ENCODE results near the gene FAM228A. TPM values are rescaled to one million over a fixed set of nuclear protein-coding genes. Genes with fewer than 3 reads are reported as not detected.

FAM228A gene
- total and polyA plus RNA-seq, 2 experiments from 2014 or later = 0.11 to 0.35 TPM

DNA sequence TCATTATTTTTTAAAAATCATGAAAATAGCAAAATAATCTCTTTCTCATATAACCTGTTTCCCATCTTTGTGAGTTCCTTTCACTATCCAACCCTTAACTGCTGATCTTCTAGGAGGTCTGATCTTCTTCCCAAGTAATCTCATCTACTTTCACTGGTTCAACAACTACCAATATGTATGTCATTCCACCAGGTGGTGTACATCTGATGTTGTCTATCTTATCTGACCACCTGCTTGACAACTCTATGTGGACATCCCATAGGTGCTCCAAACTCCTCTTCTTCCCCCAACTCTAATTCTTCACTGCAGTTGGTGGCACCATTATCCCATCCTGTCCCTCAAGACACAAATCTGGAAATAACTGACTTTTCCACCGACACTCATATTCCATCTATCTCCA, 62.5 kb downstream of the FAM228A start:
- DNase-seq (ENCODE audit: low spot score) (no peak), ATAC-seq (no peak)
- Histone ChIP-seq H2AFZ (no peak overlapping the region), H3K4me1 (ENCODE audit: insufficient read depth) (peaks cover 5% of the 10 kb centered on the region; the same call in 1 of the 2 replicates), H3K27ac (ENCODE audit: low read depth) (no peak overlapping the region), H3K27me3 (ENCODE audit: insufficient read depth) (no peaks in the 10 kb centered on the region), H3K4me2 (no peak overlapping the region), H4K20me1 (replicated peaks; ENCODE audit: insufficient read depth) (no peaks in the 10 kb centered on the region), H3F3A (replicated peaks; ENCODE audit: low read depth) (no peaks in the 10 kb centered on the region), H3K4me3 (no peak overlapping the region), H3K36me3 (ENCODE audit: insufficient read depth) (no peaks in the 10 kb centered on the region), H3K79me2 (replicated peaks; ENCODE audit: insufficient read depth) (no peaks in the 10 kb centered on the region), H3K9me2 (ENCODE audit: insufficient read depth) (no peaks in the 10 kb centered on the region)
- no peaks in the 10 kb centered on the region for H3K36me3 Mint-ChIP-seq (ENCODE audit: low read depth)
- H3K27ac Mint-ChIP-seq = no peak overlapping the region
- H3K9me3 Mint-ChIP-seq = no peaks in the 10 kb centered on the region
- no peak overlapping the region for H3K4me3 Mint-ChIP-seq
- peaks cover 3% of the 10 kb centered on the region; the same call in 2 of the 3 replicates for H3K4me1 Mint-ChIP-seq
- H3K27me3 Mint-ChIP-seq (ENCODE audit: insufficient read depth, low read depth, poor library complexity) = no peaks in the 10 kb centered on the region
- TF ChIP-seq, protein P1, sequence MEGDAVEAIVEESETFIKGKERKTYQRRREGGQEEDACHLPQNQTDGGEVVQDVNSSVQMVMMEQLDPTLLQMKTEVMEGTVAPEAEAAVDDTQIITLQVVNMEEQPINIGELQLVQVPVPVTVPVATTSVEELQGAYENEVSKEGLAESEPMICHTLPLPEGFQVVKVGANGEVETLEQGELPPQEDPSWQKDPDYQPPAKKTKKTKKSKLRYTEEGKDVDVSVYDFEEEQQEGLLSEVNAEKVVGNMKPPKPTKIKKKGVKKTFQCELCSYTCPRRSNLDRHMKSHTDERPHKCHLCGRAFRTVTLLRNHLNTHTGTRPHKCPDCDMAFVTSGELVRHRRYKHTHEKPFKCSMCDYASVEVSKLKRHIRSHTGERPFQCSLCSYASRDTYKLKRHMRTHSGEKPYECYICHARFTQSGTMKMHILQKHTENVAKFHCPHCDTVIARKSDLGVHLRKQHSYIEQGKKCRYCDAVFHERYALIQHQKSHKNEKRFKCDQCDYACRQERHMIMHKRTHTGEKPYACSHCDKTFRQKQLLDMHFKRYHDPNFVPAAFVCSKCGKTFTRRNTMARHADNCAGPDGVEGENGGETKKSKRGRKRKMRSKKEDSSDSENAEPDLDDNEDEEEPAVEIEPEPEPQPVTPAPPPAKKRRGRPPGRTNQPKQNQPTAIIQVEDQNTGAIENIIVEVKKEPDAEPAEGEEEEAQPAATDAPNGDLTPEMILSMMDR (conservative IDR thresholded peaks at IDR 0.05; ENCODE audit: low read depth in 2 of 2) = no peak

- Histone ChIP-seq H3K79me2 (replicated peaks; ENCODE audit: insufficient read depth) (no peaks in the 10 kb centered on the region), H3F3A (replicated peaks; ENCODE audit: low read depth) (no peaks in the 10 kb centered on the region), H3K4me2 (no peak overlapping the region), H3K9me2 (ENCODE audit: insufficient read depth) (no peaks in the 10 kb centered on the region), H3K4me3 (no peak overlapping the region), H3K36me3 (ENCODE audit: insufficient read depth) (no peaks in the 10 kb centered on the region), H2AFZ (no peak overlapping the region), H3K27ac (ENCODE audit: low read depth) (no peak overlapping the region), H3K4me1 (ENCODE audit: insufficient read depth) (peaks cover 5% of the 10 kb centered on the region; the same call in 1 of the 2 replicates), H4K20me1 (replicated peaks; ENCODE audit: insufficient read depth) (no peaks in the 10 kb centered on the region), H3K27me3 (ENCODE audit: insufficient read depth) (no peaks in the 10 kb centered on the region)
- H3K36me3 Mint-ChIP-seq (ENCODE audit: low read depth) = no peaks in the 10 kb centered on the region
- ATAC-seq (no peak), DNase-seq (ENCODE audit: low spot score) (no peak)
- H3K9me3 Mint-ChIP-seq = no peaks in the 10 kb centered on the region
- H3K27me3 Mint-ChIP-seq (ENCODE audit: insufficient read depth, low read depth, poor library complexity) = no peaks in the 10 kb centered on the region
- no peak overlapping the region for H3K4me3 Mint-ChIP-seq
- H3K27ac Mint-ChIP-seq = no peak overlapping the region
- TF ChIP-seq STAT1 (IDR thresholded peaks at IDR 0.05; ENCODE audit: unreplicated experiment) = no peak
- no peak for TF ChIP-seq ZNF331 (CRISPR knock-in tag; IDR thresholded peaks at IDR 0.05; ENCODE audit: low read depth)
- no peak for TF ChIP-seq ZNF462 (CRISPR knock-in tag; IDR thresholded peaks at IDR 0.05)
- no peak for TF ChIP-seq CREB1 (CRISPR knock-in tag; IDR thresholded peaks at IDR 0.05; ENCODE audit: low read depth)
- TF ChIP-seq POLR2AphosphoS5 (IDR thresholded peaks at IDR 0.05; ENCODE audit: low read depth) = no peak
- TF ChIP-seq, protein P2, sequence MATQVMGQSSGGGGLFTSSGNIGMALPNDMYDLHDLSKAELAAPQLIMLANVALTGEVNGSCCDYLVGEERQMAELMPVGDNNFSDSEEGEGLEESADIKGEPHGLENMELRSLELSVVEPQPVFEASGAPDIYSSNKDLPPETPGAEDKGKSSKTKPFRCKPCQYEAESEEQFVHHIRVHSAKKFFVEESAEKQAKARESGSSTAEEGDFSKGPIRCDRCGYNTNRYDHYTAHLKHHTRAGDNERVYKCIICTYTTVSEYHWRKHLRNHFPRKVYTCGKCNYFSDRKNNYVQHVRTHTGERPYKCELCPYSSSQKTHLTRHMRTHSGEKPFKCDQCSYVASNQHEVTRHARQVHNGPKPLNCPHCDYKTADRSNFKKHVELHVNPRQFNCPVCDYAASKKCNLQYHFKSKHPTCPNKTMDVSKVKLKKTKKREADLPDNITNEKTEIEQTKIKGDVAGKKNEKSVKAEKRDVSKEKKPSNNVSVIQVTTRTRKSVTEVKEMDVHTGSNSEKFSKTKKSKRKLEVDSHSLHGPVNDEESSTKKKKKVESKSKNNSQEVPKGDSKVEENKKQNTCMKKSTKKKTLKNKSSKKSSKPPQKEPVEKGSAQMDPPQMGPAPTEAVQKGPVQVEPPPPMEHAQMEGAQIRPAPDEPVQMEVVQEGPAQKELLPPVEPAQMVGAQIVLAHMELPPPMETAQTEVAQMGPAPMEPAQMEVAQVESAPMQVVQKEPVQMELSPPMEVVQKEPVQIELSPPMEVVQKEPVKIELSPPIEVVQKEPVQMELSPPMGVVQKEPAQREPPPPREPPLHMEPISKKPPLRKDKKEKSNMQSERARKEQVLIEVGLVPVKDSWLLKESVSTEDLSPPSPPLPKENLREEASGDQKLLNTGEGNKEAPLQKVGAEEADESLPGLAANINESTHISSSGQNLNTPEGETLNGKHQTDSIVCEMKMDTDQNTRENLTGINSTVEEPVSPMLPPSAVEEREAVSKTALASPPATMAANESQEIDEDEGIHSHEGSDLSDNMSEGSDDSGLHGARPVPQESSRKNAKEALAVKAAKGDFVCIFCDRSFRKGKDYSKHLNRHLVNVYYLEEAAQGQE (IDR thresholded peaks at IDR 0.05; ENCODE audit: unreplicated experiment) = no peak
- H3K4me1 Mint-ChIP-seq = peaks cover 3% of the 10 kb centered on the region; the same call in 2 of the 3 replicates
Measured at GRCh38 chr2:24238158-24238557, 63.3 kb downstream of the FAM228A start.
